Measurements from ENCODE around the gene PITX2. TPM values are rescaled to one million over a fixed set of nuclear protein-coding genes. Genes with fewer than 3 reads are reported as not detected.

The PITX2 gene
- polyA plus RNA-seq, 1 donor (not counting 4 experiments of a cell fraction or from before 2014, with no cell fraction given), result not detected

DNA sequence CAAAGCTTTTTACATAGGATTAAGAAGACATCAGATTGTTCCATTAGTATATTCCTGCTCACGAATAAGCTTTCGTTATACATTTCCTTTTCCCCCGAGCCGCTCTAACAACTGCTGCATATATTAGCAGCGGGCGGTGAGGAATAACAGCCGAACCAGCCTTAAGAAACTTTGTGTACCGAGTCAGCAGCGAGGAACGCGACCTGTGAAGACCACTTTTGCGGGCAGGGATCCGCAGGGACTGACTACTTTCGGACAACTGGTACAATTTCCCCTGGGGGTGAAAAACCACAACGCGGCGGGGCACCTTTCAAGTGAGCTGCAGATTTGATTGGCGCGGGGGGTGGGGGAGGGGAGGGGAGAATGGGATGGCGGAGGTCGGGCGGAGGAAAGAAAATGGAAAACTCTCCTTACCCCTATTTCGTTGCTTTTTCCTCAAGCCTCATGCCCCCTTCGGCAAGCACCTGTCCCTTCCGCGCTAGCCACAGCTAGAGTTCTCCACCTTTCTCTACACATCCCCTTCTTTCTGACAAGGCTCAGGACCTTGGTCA is 5.9 kb upstream of the PITX2 start:
- Histone ChIP-seq H3K4me1 (ENCODE audit: control insufficient read depth, extremely low read depth, insufficient read depth, low read length) (no peaks in the 10 kb centered on the region), H3K4me2 (ENCODE audit: control insufficient read depth, extremely low read depth, insufficient read depth, low read depth, low read length) (no peak overlapping the region), H3K9me3 (ENCODE audit: control insufficient read depth, low read depth, low read length) (no peaks in the 10 kb centered on the region), H3K9ac (ENCODE audit: control insufficient read depth, extremely low read depth, insufficient read depth, low read length) (no peak overlapping the region), H3K36me3 (ENCODE audit: control insufficient read depth in 2 of 2, extremely low read depth in 1 of 2, insufficient read depth in 2 of 2, low read length in 2 of 2) (no peaks in the 10 kb centered on the region), H3K27ac (ENCODE audit: control insufficient read depth, insufficient read depth, low read length) (no peak overlapping the region), H4K20me1 (ENCODE audit: control insufficient read depth, extremely low read depth, insufficient read depth, low read length) (no peaks in the 10 kb centered on the region), H2AFZ (ENCODE audit: control insufficient read depth, low read length) (no peak overlapping the region), H3K9me1 (ENCODE audit: control insufficient read depth, extremely low read depth, insufficient read depth, low read length) (no peaks in the 10 kb centered on the region), H3K79me2 (ENCODE audit: control insufficient read depth, insufficient read depth, low read length) (no peaks in the 10 kb centered on the region), H3K4me3 (ENCODE audit: control insufficient read depth in 2 of 3, extremely low read depth in 1 of 3, insufficient read depth in 2 of 3, low read depth in 1 of 3, low read length in 3 of 3) (no peak overlapping the region), H3K27me3 (ENCODE audit: control insufficient read depth, extremely low read depth, insufficient read depth, low read length) (peaks cover 97% of the 10 kb centered on the region)
- TF ChIP-seq, protein P1, sequence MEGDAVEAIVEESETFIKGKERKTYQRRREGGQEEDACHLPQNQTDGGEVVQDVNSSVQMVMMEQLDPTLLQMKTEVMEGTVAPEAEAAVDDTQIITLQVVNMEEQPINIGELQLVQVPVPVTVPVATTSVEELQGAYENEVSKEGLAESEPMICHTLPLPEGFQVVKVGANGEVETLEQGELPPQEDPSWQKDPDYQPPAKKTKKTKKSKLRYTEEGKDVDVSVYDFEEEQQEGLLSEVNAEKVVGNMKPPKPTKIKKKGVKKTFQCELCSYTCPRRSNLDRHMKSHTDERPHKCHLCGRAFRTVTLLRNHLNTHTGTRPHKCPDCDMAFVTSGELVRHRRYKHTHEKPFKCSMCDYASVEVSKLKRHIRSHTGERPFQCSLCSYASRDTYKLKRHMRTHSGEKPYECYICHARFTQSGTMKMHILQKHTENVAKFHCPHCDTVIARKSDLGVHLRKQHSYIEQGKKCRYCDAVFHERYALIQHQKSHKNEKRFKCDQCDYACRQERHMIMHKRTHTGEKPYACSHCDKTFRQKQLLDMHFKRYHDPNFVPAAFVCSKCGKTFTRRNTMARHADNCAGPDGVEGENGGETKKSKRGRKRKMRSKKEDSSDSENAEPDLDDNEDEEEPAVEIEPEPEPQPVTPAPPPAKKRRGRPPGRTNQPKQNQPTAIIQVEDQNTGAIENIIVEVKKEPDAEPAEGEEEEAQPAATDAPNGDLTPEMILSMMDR (optimal IDR thresholded peaks at IDR 0.05 in 1 of 3, IDR thresholded peaks at IDR 0.05 in 1 of 3, conservative IDR thresholded peaks at IDR 0.05 in 1 of 3; ENCODE audit: extremely low read depth in 1 of 3, insufficient read depth in 2 of 3, low read length in 3 of 3), result no peak
- TF ChIP-seq EZH2 (IDR thresholded peaks at IDR 0.05; ENCODE audit: low read length), result peak; percentile 50
- FAIRE-seq (no peak), DNase-seq (ENCODE audit: low read depth, low spot score) (no peak)
- dilution Hi-C loops (cut with MboI; ENCODE audit: extremely low pct_ligation_motif_present, low sequenced_read_pairs), result loop anchor here (25.0 kb wide), 1 partner anchor 334 kb away; no protein-coding TSS in a partner anchor

- no peaks in the 10 kb centered on the region for H3K9me1 ChIP-seq (ENCODE audit: control insufficient read depth, extremely low read depth, insufficient read depth, low read length)
- TF ChIP-seq, protein P1 (optimal IDR thresholded peaks at IDR 0.05 in 1 of 3, IDR thresholded peaks at IDR 0.05 in 1 of 3, conservative IDR thresholded peaks at IDR 0.05 in 1 of 3; ENCODE audit: extremely low read depth in 1 of 3, insufficient read depth in 2 of 3, low read length in 3 of 3), result no peak
- TF ChIP-seq EZH2 (IDR thresholded peaks at IDR 0.05; ENCODE audit: low read length), result no peak
- no peak overlapping the region for H3K4me3 ChIP-seq (ENCODE audit: control insufficient read depth in 2 of 3, extremely low read depth in 1 of 3, insufficient read depth in 2 of 3, low read depth in 1 of 3, low read length in 3 of 3)
- no peak overlapping the region for H3K4me2 ChIP-seq (ENCODE audit: control insufficient read depth, extremely low read depth, insufficient read depth, low read depth, low read length)
- dilution Hi-C loops (cut with MboI; ENCODE audit: extremely low pct_ligation_motif_present, low sequenced_read_pairs), result loop anchor here (25.0 kb wide), 1 partner anchor 334 kb away; no protein-coding TSS in a partner anchor
- no peak overlapping the region for H2AFZ ChIP-seq (ENCODE audit: control insufficient read depth, low read length)
- H3K36me3 ChIP-seq (ENCODE audit: control insufficient read depth in 2 of 2, extremely low read depth in 1 of 2, insufficient read depth in 2 of 2, low read length in 2 of 2), result no peaks in the 10 kb centered on the region
- H3K27ac ChIP-seq (ENCODE audit: control insufficient read depth, insufficient read depth, low read length), result no peak overlapping the region
- no peaks in the 10 kb centered on the region for H4K20me1 ChIP-seq (ENCODE audit: control insufficient read depth, extremely low read depth, insufficient read depth, low read length)
- DNase-seq (ENCODE audit: low read depth, low spot score), result no peak
- H3K79me2 ChIP-seq (ENCODE audit: control insufficient read depth, insufficient read depth, low read length), result no peaks in the 10 kb centered on the region
- peaks cover 97% of the 10 kb centered on the region for H3K27me3 ChIP-seq (ENCODE audit: control insufficient read depth, extremely low read depth, insufficient read depth, low read length)
- no peak overlapping the region for H3K9ac ChIP-seq (ENCODE audit: control insufficient read depth, extremely low read depth, insufficient read depth, low read length)
- no peak for FAIRE-seq
- no peaks in the 10 kb centered on the region for H3K9me3 ChIP-seq (ENCODE audit: control insufficient read depth, low read depth, low read length)
- H3K4me1 ChIP-seq (ENCODE audit: control insufficient read depth, extremely low read depth, insufficient read depth, low read length), result no peaks in the 10 kb centered on the region
Measured at GRCh38 chr4:110627977-110628662, 5.2 kb upstream of the PITX2 start.

Measured in keratinocyte (primary cell).